AG08395 (cell line): ENCODE measurements around the gene ST3GAL3.
"Not testable (repeated sequence)": the region's sequence is repeated elsewhere in the genome, so short reads cannot be mapped to it uniquely, and the experiment has no call there.

ENCODE experiments used
- DNase-seq: peaks from one replicate; pipeline ENCODE4 v3.0.0; 2012; ENCODE audit warnings: mixed read lengths, low spot score

ST3GAL3 gene

GRCh38 chr1:43822040-43822690 is 114.8 kb downstream of the ST3GAL3 start:
- peak; percentile 95 for DNase-seq

DNA sequence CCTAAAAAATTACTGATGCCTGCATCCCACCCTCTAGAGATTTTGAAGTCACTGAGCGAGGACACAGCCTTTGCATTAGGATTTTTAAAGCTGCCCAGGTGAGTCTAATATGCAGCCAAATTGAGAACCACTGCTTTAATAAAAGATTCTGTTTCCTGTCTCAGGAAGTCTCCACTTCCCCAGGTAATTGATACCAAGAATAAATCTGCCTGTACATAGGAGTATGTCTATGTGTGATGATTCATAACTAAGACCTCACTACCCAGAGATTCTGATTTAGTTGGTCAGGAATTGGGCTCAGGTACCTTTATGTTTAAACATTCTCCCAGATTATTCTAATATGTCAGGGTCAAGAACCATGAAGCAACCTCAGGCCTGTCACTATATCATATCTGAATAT is 117.5 kb downstream of the ST3GAL3 start:
- no peak for DNase-seq

DNA sequence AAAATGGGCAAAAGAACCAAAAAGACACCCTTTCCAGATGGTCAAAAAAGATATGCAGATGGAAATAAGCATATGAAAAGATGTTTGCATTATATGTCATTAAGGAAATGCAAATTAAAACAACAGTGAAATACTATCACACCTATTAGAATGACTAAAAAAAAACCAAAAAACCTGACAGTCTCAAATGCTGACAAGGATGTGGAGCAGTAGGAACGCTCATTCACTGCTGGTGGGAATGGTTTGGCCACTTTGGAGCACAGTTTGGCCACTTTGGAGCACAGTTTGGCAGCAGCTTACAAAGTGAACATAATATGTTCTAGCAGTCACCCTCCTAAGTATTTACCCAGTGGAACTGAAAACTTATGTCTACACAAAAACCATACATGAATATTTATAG is 121.2 kb downstream of the ST3GAL3 start:
- no peak for DNase-seq

- DNase-seq, result no peak
Observed at GRCh38 chr1:43830802-43831201, 123.5 kb downstream of the ST3GAL3 start.

DNA sequence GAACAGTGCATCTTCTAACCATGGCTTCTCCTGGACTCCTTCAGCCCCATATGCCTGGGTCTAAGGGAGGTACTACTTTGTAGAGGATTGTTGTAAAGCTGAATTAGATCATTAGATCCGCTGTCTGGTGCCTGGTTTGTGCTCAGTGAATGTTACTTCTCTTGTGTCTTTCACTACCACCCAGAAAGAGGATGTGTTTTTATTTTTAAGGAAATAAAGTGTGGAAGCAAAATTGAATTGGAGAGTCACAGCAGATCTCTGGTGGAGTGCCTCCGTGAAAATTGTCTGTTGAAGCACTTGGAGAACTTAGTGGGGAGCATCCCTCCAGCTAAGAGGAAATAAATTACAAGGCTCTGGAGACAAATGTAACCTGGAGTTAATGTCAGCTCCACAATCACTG is 124.5 kb downstream of the ST3GAL3 start:
- DNase-seq, result no peak

DNA sequence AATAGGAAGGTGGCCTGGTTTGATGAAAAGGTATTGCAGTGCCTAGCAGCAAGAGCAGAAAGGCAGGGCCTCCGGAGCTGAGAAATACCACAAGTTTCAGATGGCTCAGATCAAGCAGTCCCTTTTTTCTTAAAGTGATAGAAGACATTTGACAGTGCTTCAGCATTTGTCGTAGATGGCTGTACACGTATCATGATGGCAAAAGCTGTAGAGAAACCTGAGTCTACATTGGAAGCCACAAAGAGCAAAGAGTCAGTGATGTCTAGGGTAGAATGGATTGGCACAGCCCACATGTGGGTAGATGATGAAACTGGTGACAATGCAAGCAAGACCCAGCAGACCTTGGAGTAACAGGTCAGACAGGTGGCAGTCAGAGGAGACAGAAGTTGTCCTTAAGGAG is 124.9 kb downstream of the ST3GAL3 start:
- no peak for DNase-seq

DNA sequence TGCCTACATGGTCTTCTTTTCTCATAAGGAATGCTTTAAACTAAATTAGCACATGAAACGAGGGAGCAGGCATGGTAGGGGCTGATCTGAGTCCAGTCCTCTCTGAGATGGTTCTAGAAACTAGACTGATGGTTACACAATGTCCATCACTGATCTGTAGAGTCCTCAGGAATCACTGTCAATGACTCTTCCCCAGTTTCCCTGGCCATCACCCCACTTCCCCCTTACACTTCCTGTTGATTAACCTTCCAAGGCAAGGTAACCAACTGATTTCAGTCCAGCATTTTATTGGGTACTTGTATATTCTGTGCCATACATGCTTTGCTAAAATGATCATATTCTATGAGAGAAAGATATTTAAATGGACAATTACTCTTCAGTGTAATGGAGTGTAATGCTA is 125.7 kb downstream of the ST3GAL3 start:
- DNase-seq, result no peak

GRCh38 chr1:43833902-43834279 is 126.6 kb downstream of the ST3GAL3 start:
- DNase-seq, result not testable (repeated sequence)

DNA sequence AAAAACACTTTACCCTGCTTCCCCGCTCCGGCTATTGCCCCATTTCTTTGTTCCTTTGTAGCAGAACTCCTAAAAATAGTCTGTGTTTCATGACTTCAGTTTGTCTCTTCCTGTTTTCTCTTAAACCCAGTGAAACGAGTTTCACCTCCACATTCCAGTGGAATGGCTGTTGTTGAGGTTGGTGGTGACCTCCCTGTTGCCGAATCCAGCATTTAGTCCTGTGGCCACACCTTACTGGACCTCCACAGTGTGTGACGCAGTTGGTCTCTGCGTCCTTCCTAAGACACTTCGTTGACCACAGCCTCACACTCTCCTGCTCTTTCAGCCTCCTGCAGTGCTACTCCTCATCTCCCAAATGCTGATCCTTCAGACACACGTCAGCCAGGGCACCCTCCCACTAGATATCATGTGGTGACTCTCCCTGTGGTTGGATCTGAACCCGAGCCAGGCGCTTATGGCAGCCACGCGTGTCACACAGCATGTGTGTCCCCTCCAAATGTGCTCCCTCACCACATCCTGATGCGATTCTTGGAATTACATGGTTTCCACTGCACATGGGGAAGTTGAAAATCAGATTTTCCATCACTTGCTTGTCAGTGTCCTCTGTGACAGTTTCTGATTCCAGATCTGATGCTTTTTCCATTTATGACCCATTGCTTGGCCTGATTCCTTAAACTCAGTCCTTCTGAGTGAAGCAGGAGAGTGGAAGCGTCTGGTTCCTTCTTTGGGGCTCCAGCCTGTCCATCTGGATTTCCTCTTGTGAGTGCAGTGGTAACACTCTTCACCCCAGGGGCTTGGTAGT is 127.1 kb downstream of the ST3GAL3 start:
- peak; percentile 74 for DNase-seq

GRCh38 chr1:43835082-43836021 is 128.0 kb downstream of the ST3GAL3 start:
- peak; percentile 92 for DNase-seq

DNA sequence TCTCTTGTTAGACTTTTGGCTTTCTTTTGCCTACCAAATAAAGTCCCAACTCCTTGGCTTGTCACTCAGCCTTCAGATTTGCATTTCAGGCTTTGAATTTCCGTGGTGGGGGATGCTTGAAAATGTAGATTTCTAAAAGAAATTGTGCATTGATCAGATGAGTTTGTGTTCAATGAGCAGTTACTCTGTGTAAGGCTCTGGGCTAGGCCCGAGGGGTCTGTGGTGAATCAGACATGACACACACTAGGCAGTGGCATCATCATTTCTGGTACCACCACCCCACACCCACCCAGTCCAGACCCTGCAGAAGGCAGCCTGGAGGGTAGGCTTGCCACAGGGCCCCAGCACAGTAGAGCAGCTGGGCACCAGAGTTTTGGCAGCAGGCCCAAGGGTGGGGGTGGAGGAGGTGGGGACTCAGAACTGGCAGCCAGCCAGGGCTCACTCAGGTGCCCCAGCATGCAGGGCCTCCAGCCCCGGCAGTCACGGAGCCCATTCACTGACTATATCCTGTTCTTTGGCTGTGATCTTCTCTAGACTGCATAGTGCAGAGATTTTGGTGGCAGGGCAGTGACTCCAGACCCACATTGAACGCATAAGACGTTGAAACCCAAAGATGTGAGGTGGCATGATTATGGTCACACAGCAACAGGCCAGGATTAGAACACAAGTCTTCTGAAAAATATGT is 129.1 kb downstream of the ST3GAL3 start:
- no peak for DNase-seq

DNA sequence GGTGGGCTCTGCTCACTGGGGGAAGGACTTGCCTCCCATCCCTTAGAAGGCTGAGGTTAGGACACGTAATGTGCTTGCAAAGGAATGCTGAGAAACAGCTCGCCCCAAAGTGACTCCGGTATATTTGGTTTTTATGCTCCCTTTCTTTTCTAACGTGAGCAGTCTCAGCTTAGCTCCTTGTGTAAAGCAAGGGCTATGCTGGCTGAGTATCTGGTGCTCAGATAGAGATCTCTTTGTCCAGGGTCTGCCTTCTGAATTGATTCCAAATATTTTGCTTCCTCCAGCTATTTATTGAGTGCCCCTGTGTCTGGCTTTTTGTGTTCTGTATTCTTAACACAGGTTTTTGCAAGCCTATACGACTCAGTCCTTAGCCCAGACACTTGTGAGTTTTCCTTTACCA is 131.7 kb downstream of the ST3GAL3 start:
- no peak for DNase-seq

- no peak for DNase-seq
Observed at GRCh38 chr1:43841321-43842174, 134.2 kb downstream of the ST3GAL3 start.

DNA sequence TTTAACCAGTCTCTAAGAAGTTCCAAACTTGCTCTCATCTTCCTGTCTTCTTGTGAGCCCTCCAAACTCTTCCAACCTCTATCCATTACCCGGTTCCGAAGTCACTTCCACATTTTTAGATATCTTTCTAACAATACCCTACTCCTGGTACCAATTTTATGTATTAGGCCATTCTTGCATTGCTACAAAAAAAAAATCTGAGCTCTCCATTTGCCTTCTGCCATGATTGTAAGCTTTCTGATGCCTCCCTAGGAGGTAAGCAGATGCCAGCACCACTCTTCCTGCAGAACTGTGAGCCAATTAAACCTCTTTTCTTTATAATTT is 134.8 kb downstream of the ST3GAL3 start:
- no peak for DNase-seq

GRCh38 chr1:43843684-43844083 is 136.3 kb downstream of the ST3GAL3 start:
- DNase-seq, result no peak

DNA sequence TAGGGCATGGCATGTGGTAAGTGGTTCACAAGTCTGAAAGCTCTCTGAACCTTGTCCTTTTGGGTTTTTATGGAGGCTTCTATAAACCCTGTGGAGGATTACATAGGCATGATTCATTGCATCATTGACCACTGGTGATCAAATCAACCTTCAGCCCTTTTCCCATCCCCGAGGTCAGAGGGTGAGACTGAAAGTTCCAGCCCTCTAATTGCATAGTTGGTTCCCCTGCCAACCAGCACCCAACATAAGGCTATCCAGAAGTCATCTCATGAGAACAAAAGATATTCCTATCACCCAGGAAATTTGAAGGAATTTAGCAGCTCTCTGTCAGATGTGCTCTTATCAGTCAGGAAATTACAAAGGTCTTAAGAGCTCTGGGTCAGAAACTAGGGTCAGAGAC is 136.8 kb downstream of the ST3GAL3 start:
- no peak for DNase-seq

DNA sequence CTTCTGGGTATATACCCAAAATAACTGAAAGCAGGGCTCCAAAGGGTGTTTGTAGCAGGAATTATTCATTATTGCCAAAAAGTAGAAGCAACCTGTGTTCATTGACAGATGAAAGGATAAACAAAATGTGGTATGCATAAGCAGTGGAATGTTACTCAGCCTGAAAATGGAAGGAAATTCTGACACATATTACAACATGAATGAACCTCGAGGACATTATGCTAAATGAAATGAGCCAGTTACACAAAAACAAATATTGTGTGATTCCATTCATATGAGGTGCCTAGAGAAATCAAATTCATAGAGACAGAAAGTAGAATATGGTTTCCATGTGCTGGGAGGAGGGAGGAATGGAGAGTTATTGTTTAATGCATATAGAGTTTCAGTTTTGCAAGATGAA is 140.0 kb downstream of the ST3GAL3 start:
- DNase-seq, result no peak

DNA sequence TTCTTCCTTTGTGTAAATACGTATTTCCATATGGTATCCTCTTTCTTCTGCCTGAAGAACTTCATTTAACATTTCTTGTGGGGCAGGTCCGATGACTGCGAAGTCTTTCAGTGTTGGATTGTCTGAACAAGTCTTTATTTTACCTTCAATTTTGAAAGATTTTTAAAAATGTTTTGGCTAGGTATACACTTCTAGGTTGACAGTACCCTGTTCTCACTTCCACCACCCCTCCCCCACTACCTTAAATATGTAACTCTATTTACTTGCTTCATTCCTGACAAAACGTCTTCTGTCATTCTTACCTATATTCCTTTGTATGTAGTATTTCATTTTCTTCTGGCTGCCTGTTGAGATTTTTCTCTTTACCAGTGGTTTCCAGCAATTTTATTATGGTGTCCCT is 140.5 kb downstream of the ST3GAL3 start:
- DNase-seq, result no peak

GRCh38 chr1:43849670-43850069 is 142.3 kb downstream of the ST3GAL3 start:
- no peak for DNase-seq

DNA sequence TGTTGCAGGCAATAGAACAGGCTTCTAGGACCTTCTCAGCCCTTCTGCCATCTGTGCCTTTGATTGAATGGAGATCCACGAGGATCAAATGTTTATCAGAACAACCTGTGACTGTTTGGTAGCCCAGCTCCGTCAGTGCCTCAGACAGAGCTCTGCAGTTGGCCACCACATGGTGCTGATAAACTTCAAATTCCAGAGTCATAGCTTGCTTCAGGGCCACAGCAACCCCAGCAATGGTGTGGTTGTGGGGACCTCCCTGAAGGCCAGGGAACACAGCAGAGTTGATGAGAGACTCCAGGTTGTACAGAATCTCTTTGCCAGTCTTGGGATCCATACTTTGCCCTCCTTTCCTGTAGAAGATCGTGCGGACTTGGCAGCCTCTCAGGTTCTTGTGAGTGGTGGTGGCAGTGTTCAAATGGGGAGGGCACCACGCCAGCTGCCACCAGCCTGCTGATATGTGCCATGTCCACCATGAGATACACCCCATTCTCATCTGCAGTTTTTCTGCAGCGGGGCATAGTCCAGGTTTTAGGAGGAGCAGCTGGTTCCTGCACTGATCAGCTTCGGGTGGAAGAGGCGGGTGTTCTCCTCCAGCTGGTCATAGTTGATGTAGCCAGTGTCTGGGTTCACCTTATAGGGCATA is 143.4 kb downstream of the ST3GAL3 start:
- DNase-seq, result no peak
